ENCODE results near the gene SH3GL2. TPM values are rescaled to one million over a fixed set of nuclear protein-coding genes. Genes with fewer than 3 reads are reported as not detected.

The SH3GL2 gene
- polyA plus RNA-seq, 3 donors, result not detected

- Mint-ChIP-seq H3K4me1 (no peaks in the 10 kb centered on the region), H3K4me3 (no peak overlapping the region), H3K27me3 (ENCODE audit: low read depth in 3 of 3) (no peaks in the 10 kb centered on the region), H3K36me3 (no peaks in the 10 kb centered on the region), H3K9me3 (peaks cover 0 to 3% (median 0%) of the 10 kb centered on the region in 7 donors), H3K27ac (no peak overlapping the region)
- no CpG with 5 or more reads among the region's 2 CpGs for WGBS (ENCODE audit: insufficient coverage)
- H3K79me2 ChIP-seq (ENCODE audit: insufficient read depth, low read length), result no peaks in the 10 kb centered on the region
- no peaks in the 10 kb centered on the region for H3K27me3 ChIP-seq (ENCODE audit: control insufficient read depth in 2 of 2, insufficient read depth in 2 of 2, low read length in 2 of 2)
- no peak for TF ChIP-seq CTCF (IDR thresholded peaks at IDR 0.05)
- intact Hi-C loops (cut with micrococcal nuclease), result no loop called here
- H3K9me3 ChIP-seq (replicated peaks in 1 of 2; ENCODE audit: control insufficient read depth in 1 of 2, insufficient read depth in 1 of 2, low read length in 2 of 2), result no peaks in the 10 kb centered on the region
- no peaks in the 10 kb centered on the region for H4K20me1 ChIP-seq (ENCODE audit: insufficient read depth, low read length)
- no peak for DNase-seq
- H3K4me3 ChIP-seq (replicated peaks in 1 of 3; ENCODE audit: low read depth in 2 of 3, low read length in 3 of 3), result no peak overlapping the region
- H3K4me2 ChIP-seq (replicated peaks; ENCODE audit: extremely low read depth, low read length, poor library complexity, severe bottlenecking), result no peak overlapping the region
- no peak overlapping the region for H2AFZ ChIP-seq (ENCODE audit: insufficient read depth, low read depth, low read length, poor library complexity, severe bottlenecking)
- no peak overlapping the region for H3K9ac ChIP-seq (ENCODE audit: insufficient read depth, low read length, poor library complexity, severe bottlenecking)
- H3K4me1 ChIP-seq (ENCODE audit: control insufficient read depth in 1 of 2, insufficient read depth in 2 of 2, low read length in 2 of 2), result no peaks in the 10 kb centered on the region
- no peaks in the 10 kb centered on the region for H3K36me3 ChIP-seq (replicated peaks in 1 of 2; ENCODE audit: control insufficient read depth in 1 of 2, insufficient read depth in 2 of 2, low read length in 2 of 2)
- no peak overlapping the region for H3K27ac ChIP-seq (ENCODE audit: low read depth in 1 of 2, low read length in 2 of 2)
Observed at GRCh38 chr9:17706347-17706746, 127.5 kb downstream of the SH3GL2 start.

- no CpG with 5 or more reads among the region's 1 CpG for WGBS (ENCODE audit: insufficient coverage)
- no peak for DNase-seq
- Histone ChIP-seq H3K4me3 (replicated peaks in 1 of 3; ENCODE audit: low read depth in 2 of 3, low read length in 3 of 3) (no peak overlapping the region), H3K36me3 (replicated peaks in 1 of 2; ENCODE audit: control insufficient read depth in 1 of 2, insufficient read depth in 2 of 2, low read length in 2 of 2) (no peaks in the 10 kb centered on the region), H3K9ac (ENCODE audit: insufficient read depth, low read length, poor library complexity, severe bottlenecking) (no peak overlapping the region), H3K4me2 (replicated peaks; ENCODE audit: extremely low read depth, low read length, poor library complexity, severe bottlenecking) (no peak overlapping the region), H3K9me3 (replicated peaks in 1 of 2; ENCODE audit: control insufficient read depth in 1 of 2, insufficient read depth in 1 of 2, low read length in 2 of 2) (peaks cover 0 to 12% of the 10 kb centered on the region in 2 donors), H3K79me2 (ENCODE audit: insufficient read depth, low read length) (no peaks in the 10 kb centered on the region), H4K20me1 (ENCODE audit: insufficient read depth, low read length) (no peaks in the 10 kb centered on the region), H3K27ac (ENCODE audit: low read depth in 1 of 2, low read length in 2 of 2) (no peak overlapping the region), H3K27me3 (ENCODE audit: control insufficient read depth in 2 of 2, insufficient read depth in 2 of 2, low read length in 2 of 2) (no peaks in the 10 kb centered on the region), H3K4me1 (ENCODE audit: control insufficient read depth in 1 of 2, insufficient read depth in 2 of 2, low read length in 2 of 2) (no peaks in the 10 kb centered on the region), H2AFZ (ENCODE audit: insufficient read depth, low read depth, low read length, poor library complexity, severe bottlenecking) (no peak overlapping the region)
- Mint-ChIP-seq H3K27ac (no peak overlapping the region), H3K27me3 (ENCODE audit: low read depth in 3 of 3) (peaks cover 0 to 5% (median 0%) of the 10 kb centered on the region in 3 donors), H3K4me1 (no peaks in the 10 kb centered on the region), H3K9me3 (peaks cover 0 to 8% (median 2%) of the 10 kb centered on the region in 7 donors), H3K4me3 (no peak overlapping the region), H3K36me3 (no peaks in the 10 kb centered on the region)
- intact Hi-C loops (cut with micrococcal nuclease), result no loop called here
- TF ChIP-seq CTCF (IDR thresholded peaks at IDR 0.05), result no peak
Observed at GRCh38 chr9:17719053-17719452, 140.2 kb downstream of the SH3GL2 start.
